ENCODE measurements around the gene MPHOSPH9. TPM values are rescaled to one million over a fixed set of nuclear protein-coding genes. Genes with fewer than 3 reads are reported as not detected.

Gene MPHOSPH9
- total and polyA plus RNA-seq, 2 of the 13 experiments (the other 11 are each of a cell fraction or from before 2014, with no cell fraction given), result 20.3 to 63.4 TPM

DNA sequence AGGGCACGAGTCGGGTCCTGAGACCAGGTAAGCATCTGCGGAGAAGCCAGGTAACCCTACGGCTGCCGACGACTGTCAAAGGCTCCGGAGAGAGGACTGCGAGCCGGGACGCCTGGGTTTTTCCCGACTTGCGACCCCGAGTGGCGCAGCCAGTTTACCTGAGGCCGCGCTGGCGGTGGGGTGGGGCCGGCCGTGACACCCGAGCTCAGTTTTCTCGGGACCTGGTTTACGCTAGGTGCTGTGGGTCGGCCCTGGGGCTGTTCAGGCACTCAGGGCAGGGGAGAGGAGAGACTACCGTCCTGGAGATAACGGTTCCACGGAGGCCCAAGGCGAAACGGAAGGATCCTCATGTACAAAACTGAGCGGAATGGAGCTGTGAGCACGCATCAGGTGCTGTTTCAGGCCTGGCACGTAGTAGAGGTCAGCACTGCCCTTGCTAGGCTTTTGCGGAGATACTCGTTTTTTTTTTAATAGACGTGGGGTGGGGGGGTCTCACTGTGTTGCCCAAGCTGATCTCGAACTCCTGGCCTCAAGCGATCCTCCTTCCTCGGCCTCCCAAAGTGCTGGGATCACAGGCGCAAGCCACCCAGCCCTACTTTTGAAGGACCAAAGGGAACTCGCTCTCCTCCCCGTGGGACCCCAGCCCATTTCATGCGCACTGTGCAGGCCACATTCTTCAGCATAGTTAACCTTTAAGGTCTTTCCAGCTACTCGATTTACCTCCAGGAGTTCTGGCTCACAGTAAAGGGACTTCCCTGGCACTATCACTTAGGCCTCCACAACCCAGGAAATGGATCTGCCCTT, 766 bp upstream of the MPHOSPH9 start (continued):
- peak; percentile 61; the same call in 1 of the 2 replicates for TF ChIP-seq YEATS4 (CRISPR knock-in tag; IDR thresholded peaks at IDR 0.05; ENCODE audit: borderline replicate concordance)
- peak; percentile 41; the same call in 1 of the 2 replicates for TF ChIP-seq PITX1 (CRISPR knock-in tag; IDR thresholded peaks at IDR 0.05)
- no peak; the same call in 1 of the 2 replicates for TF ChIP-seq ZBTB20 (CRISPR knock-in tag; IDR thresholded peaks at IDR 0.05; ENCODE audit: borderline replicate concordance, low read depth)
- peak; percentile 22; the same call in 1 of the 2 replicates for TF ChIP-seq KMT2A (CRISPR knock-in tag; IDR thresholded peaks at IDR 0.05)
- peak; percentile 54 for TF ChIP-seq ZNF781 (CRISPR knock-in tag; IDR thresholded peaks at IDR 0.05; ENCODE audit: borderline replicate concordance, not compliant biosample characterization)
- TF ChIP-seq SOX13 (IDR thresholded peaks at IDR 0.05), result no peak
- no peak for TF ChIP-seq SOX13 (CRISPR knock-in tag; conservative IDR thresholded peaks at IDR 0.05 in 1 of 2, IDR thresholded peaks at IDR 0.05 in 1 of 2)
- peak; percentile 48; the same call in 1 of the 2 replicates for TF ChIP-seq HIVEP1 (CRISPR knock-in tag; IDR thresholded peaks at IDR 0.05)
- 0 out of 2 replicates have a peak, but pooled peaks have one; percentile 53 for TF ChIP-seq ZNF512 (CRISPR knock-in tag; IDR thresholded peaks at IDR 0.05)
- peak; percentile 39 for TF ChIP-seq ZNF18 (CRISPR knock-in tag; IDR thresholded peaks at IDR 0.05; ENCODE audit: insufficient replicate concordance)
- 0 out of 2 replicates have a peak, but pooled peaks have one; percentile 27 for TF ChIP-seq PCBP1 (IDR thresholded peaks at IDR 0.05; ENCODE audit: borderline replicate concordance, low read depth, low read length)
- TF ChIP-seq SIN3A (IDR thresholded peaks at IDR 0.05; ENCODE audit: borderline replicate concordance, low read depth, low read length), result 0 out of 2 replicates have a peak, but pooled peaks have one; percentile 5
- 0 out of 2 replicates have a peak, but pooled peaks have one; percentile 56 for TF ChIP-seq DNMT1 (CRISPR knock-in tag; IDR thresholded peaks at IDR 0.05)
- TF ChIP-seq ZEB1 (IDR thresholded peaks at IDR 0.05; ENCODE audit: insufficient replicate concordance, low read depth), result peak; percentile 14
- peak; percentile 33; the same call in 1 of the 2 replicates for TF ChIP-seq THAP9 (CRISPR knock-in tag; IDR thresholded peaks at IDR 0.05; ENCODE audit: borderline replicate concordance)
- peak; percentile 80 for TF ChIP-seq ZNF138 (CRISPR knock-in tag; IDR thresholded peaks at IDR 0.05; ENCODE audit: low read depth)
- 0 out of 2 replicates have a peak, but pooled peaks have one; percentile 6 for TF ChIP-seq ZSCAN22 (CRISPR knock-in tag; IDR thresholded peaks at IDR 0.05)
- peak; percentile 36; the same call in 1 of the 2 replicates for TF ChIP-seq DPF2 (CRISPR knock-in tag; IDR thresholded peaks at IDR 0.05; ENCODE audit: borderline replicate concordance, low read depth)
- 0 out of 2 replicates have a peak, but pooled peaks have one; percentile 29 for TF ChIP-seq ZFX (CRISPR knock-in tag; IDR thresholded peaks at IDR 0.05; ENCODE audit: low read depth)
- peak; percentile 50; the same call in 1 of the 2 replicates for TF ChIP-seq EED (CRISPR knock-in tag; IDR thresholded peaks at IDR 0.05)
